HEK293 (cell line): ENCODE data around the gene ATP1A3.

Experiments used
- BCL11A ChIP-seq: fragments of 450-650 bp; formaldehyde crosslinking; IDR thresholded peaks from 2 replicates; pipeline ENCODE4 v1.5.1; 2016; ENCODE audit warnings: low read depth, missing biosample characterization, missing genetic modification characterization
- FEZF1 ChIP-seq: fragments of 450-650 bp; formaldehyde crosslinking; IDR thresholded peaks from 2 replicates; pipeline ENCODE4 v1.5.1; 2016; ENCODE audit warnings: missing biosample characterization, missing genetic modification characterization
- GFI1B ChIP-seq: fragments of 450-650 bp; formaldehyde crosslinking; IDR thresholded peaks from 2 replicates; pipeline ENCODE4 v1.5.1; 2016; ENCODE audit warnings: missing biosample characterization, missing genetic modification characterization
- IKZF3 ChIP-seq: fragments of 450-650 bp; IDR thresholded peaks from 2 replicates; pipeline ENCODE4 v1.5.0; 2018; ENCODE audit warnings: missing biosample characterization, mild to moderate bottlenecking, missing genetic modification characterization, moderate library complexity
- MYNN ChIP-seq: fragments of 450-650 bp; formaldehyde crosslinking; IDR thresholded peaks from 2 replicates; pipeline ENCODE4 v1.5.1; 2016; ENCODE audit warnings: missing biosample characterization, missing genetic modification characterization, borderline replicate concordance
- REST ChIP-seq: fragments of 450-650 bp; formaldehyde crosslinking; IDR thresholded peaks from 2 replicates; pipeline ENCODE4 v1.5.1; 2016; ENCODE audit warnings: missing biosample characterization, missing genetic modification characterization
- SETDB1 ChIP-seq: IDR thresholded peaks from one replicate; pipeline ENCODE4 v1.6.1; 2017; ENCODE audit warnings: mild to moderate bottlenecking, low read length, moderate library complexity, mixed read lengths; ENCODE audit not compliant: insufficient read length
- TSHZ1 ChIP-seq: fragments of 450-650 bp; formaldehyde crosslinking; IDR thresholded peaks from 2 replicates; pipeline ENCODE4 v1.5.1; 2016; ENCODE audit warnings: missing biosample characterization, missing genetic modification characterization, borderline replicate concordance
- ZBTB6 ChIP-seq: fragments of 450-650 bp; formaldehyde crosslinking; IDR thresholded peaks from 2 replicates; pipeline ENCODE4 v1.5.1; 2017; ENCODE audit warnings: missing biosample characterization, missing genetic modification characterization
- ZFHX2 ChIP-seq: fragments of 450-650 bp; formaldehyde crosslinking; conservative IDR thresholded peaks from 2 replicates; pipeline ENCODE4 v1.5.1; 2016; ENCODE audit warnings: missing biosample characterization, missing genetic modification characterization
- ZFP41 ChIP-seq: fragments of 450-650 bp; formaldehyde crosslinking; IDR thresholded peaks from 2 replicates; pipeline ENCODE4 v1.5.1; 2016; ENCODE audit warnings: missing biosample characterization, missing genetic modification characterization, borderline replicate concordance
- ZNF175 ChIP-seq: fragments of 450-650 bp; formaldehyde crosslinking; IDR thresholded peaks from 2 replicates; pipeline ENCODE4 v1.5.1; 2016; ENCODE audit warnings: missing biosample characterization, missing genetic modification characterization
- ZNF19 ChIP-seq: fragments of 450-650 bp; formaldehyde crosslinking; IDR thresholded peaks from 2 replicates; pipeline ENCODE4; 2016; ENCODE audit warnings: missing biosample characterization, missing genetic modification characterization, low read depth
- ZNF266 ChIP-seq: fragments of 450-650 bp; formaldehyde crosslinking; IDR thresholded peaks from 2 replicates; pipeline ENCODE4 v1.5.1; 2016; ENCODE audit warnings: missing biosample characterization, missing genetic modification characterization, low read depth
- ZNF350 ChIP-seq: fragments of 450-650 bp; formaldehyde crosslinking; IDR thresholded peaks from 2 replicates; pipeline ENCODE4 v1.5.0; 2017; ENCODE audit warnings: missing biosample characterization, mild to moderate bottlenecking, missing genetic modification characterization
- ZNF366 ChIP-seq: fragments of 450-650 bp; formaldehyde crosslinking; conservative IDR thresholded peaks from 2 replicates; pipeline ENCODE4 v1.5.1; 2016; ENCODE audit warnings: missing biosample characterization, missing genetic modification characterization
- ZNF391 ChIP-seq: fragments of 450-650 bp; formaldehyde crosslinking; IDR thresholded peaks from 2 replicates; pipeline ENCODE4 v1.5.1; 2016; ENCODE audit warnings: low read depth, missing biosample characterization, missing genetic modification characterization, borderline replicate concordance
- ZNF501 ChIP-seq: fragments of 450-650 bp; formaldehyde crosslinking; IDR thresholded peaks from 2 replicates; pipeline ENCODE4 v1.5.1; 2016; ENCODE audit warnings: missing biosample characterization, missing genetic modification characterization
- ZNF544 ChIP-seq: fragments of 450-650 bp; formaldehyde crosslinking; IDR thresholded peaks from 2 replicates; pipeline ENCODE4 v1.5.0; 2017; ENCODE audit warnings: missing biosample characterization, missing genetic modification characterization
- ZNF548 ChIP-seq: fragments of 450-650 bp; formaldehyde crosslinking; IDR thresholded peaks from 2 replicates; pipeline ENCODE4 v1.5.1; 2016; ENCODE audit warnings: missing biosample characterization, missing genetic modification characterization
- ZNF549 ChIP-seq: fragments of 450-650 bp; IDR thresholded peaks from 2 replicates; pipeline ENCODE4 v1.5.1; 2018; ENCODE audit warnings: missing biosample characterization, missing genetic modification characterization, mild to moderate bottlenecking, inconsistent platforms, moderate library complexity
- ZNF555 ChIP-seq: fragments of 450-650 bp; formaldehyde crosslinking; conservative IDR thresholded peaks from 2 replicates; pipeline ENCODE4 v1.5.1; 2017; ENCODE audit warnings: missing biosample characterization, mild to moderate bottlenecking, missing genetic modification characterization, inconsistent platforms
- ZNF610 ChIP-seq: fragments of 450-650 bp; formaldehyde crosslinking; IDR thresholded peaks from 2 replicates; pipeline ENCODE4 v1.5.1; 2016; ENCODE audit warnings: missing biosample characterization, missing genetic modification characterization, borderline replicate concordance
- ZNF624 ChIP-seq: fragments of 450-650 bp; formaldehyde crosslinking; IDR thresholded peaks from 2 replicates; pipeline ENCODE4 v1.5.1; 2017; ENCODE audit warnings: missing biosample characterization, missing genetic modification characterization
- ZNF645 ChIP-seq: fragments of 450-650 bp; formaldehyde crosslinking; IDR thresholded peaks from 2 replicates; pipeline ENCODE4; 2016; ENCODE audit warnings: missing biosample characterization, missing genetic modification characterization
- ZNF664 ChIP-seq: fragments of 450-650 bp; formaldehyde crosslinking; IDR thresholded peaks from 2 replicates; pipeline ENCODE4 v1.5.1; 2016; ENCODE audit warnings: missing biosample characterization, missing genetic modification characterization
- ZNF707 ChIP-seq: fragments of 450-650 bp; formaldehyde crosslinking; IDR thresholded peaks from 2 replicates; pipeline ENCODE4 v1.5.1; 2016; ENCODE audit warnings: missing biosample characterization, missing genetic modification characterization
- ZNF837 ChIP-seq: fragments of 450-650 bp; formaldehyde crosslinking; IDR thresholded peaks from 2 replicates; pipeline ENCODE4 v1.5.1; 2016; ENCODE audit warnings: missing biosample characterization, missing genetic modification characterization
- TF ChIP-seq, protein P1 (sequence below): fragments of 450-650 bp; formaldehyde crosslinking; IDR thresholded peaks from 2 replicates; pipeline ENCODE4 v1.5.1; 2016; ENCODE audit warnings: missing biosample characterization, missing genetic modification characterization

ATP1A3 gene

DNA sequence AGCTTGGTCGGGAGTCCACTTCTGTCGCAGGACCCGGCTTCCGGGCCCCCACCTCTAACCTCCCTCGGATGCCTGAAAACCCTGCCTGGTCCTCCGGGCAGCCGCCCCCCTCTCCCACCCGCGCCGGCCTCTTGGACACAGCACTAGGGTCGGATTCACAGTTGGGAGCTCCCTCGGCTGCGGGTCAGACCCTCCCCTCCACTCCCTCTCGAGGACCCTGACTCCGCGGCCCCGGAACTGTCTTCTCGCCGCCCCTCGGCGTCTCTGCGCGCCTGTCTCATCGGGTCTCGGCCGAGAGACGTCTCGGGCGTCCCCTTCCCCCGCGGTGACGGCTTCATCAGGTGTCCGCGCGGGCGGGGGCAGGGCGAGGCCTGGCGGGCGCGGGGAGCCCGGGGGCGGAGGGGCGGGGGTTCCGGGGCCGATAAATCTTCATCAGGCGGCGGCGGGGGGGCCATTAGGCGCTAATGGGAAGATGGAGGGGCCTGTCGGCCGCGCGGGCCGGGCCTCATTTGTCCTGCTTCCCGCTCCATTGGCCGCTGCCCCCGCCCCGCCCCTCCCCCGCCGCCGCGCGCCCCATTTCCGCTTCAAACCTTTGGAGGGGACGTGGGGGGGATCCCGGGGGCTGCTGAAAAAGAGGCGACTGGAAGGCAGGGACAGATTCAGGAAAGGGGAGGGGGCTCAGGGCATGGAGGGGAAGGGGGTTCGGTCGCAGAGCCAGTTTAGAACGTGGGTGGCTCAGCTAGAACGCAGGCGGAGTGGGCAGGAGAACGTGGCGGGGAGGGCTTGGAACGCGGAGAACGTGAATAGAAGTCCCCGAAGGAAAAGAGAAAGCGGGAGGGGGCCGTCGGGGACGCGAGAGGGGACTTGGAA lies 53.9 kb downstream of the ATP1A3 start (continued):
- TF ChIP-seq, protein P1, sequence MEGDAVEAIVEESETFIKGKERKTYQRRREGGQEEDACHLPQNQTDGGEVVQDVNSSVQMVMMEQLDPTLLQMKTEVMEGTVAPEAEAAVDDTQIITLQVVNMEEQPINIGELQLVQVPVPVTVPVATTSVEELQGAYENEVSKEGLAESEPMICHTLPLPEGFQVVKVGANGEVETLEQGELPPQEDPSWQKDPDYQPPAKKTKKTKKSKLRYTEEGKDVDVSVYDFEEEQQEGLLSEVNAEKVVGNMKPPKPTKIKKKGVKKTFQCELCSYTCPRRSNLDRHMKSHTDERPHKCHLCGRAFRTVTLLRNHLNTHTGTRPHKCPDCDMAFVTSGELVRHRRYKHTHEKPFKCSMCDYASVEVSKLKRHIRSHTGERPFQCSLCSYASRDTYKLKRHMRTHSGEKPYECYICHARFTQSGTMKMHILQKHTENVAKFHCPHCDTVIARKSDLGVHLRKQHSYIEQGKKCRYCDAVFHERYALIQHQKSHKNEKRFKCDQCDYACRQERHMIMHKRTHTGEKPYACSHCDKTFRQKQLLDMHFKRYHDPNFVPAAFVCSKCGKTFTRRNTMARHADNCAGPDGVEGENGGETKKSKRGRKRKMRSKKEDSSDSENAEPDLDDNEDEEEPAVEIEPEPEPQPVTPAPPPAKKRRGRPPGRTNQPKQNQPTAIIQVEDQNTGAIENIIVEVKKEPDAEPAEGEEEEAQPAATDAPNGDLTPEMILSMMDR: no peak
- TF ChIP-seq ZNF549 (tag by site-specific recombination) (no peak), ZNF366 (tag by site-specific recombination) (peak; percentile 77), ZNF624 (no peak), REST (tag by site-specific recombination) (no peak), ZNF501 (tag by site-specific recombination) (0 out of 2 replicates have a peak, but pooled peaks have one; percentile 21), ZFHX2 (peak; percentile 96), ZNF350 (tag by site-specific recombination) (no peak), TSHZ1 (tag by site-specific recombination) (no peak), ZNF664 (tag by site-specific recombination) (no peak), ZNF391 (tag by site-specific recombination) (no peak), ZNF555 (tag by site-specific recombination) (no peak), ZNF837 (no peak), ZNF175 (tag by site-specific recombination) (no peak), IKZF3 (no peak), ZNF610 (tag by site-specific recombination) (no peak), ZNF544 (no peak), MYNN (peak; percentile 89), ZNF645 (tag by site-specific recombination) (no peak), ZBTB6 (tag by site-specific recombination) (no peak), BCL11A (tag by site-specific recombination) (0 out of 2 replicates have a peak, but pooled peaks have one; percentile 75), SETDB1 (no peak), ZNF266 (tag by site-specific recombination) (no peak), ZNF19 (tag by site-specific recombination) (no peak), ZNF707 (tag by site-specific recombination) (no peak), ZFP41 (no peak), GFI1B (tag by site-specific recombination) (no peak), ZNF548 (tag by site-specific recombination) (no peak), FEZF1 (tag by site-specific recombination) (no peak)
